Nephron progenitor cell (in vitro differentiated cells): ENCODE results near the gene DMPK.

Source experiments
- DNase-seq: peaks from one replicate; pipeline ENCODE4 v3.0.0; 2021
- H3K27ac Mint-ChIP-seq: 2 replicates; pipeline ENCODE4 v1.8.0; 2021; ENCODE audit warnings: mild to moderate bottlenecking, moderate library complexity, mixed read lengths
- H3K27me3 Mint-ChIP-seq: 2 replicates; pipeline ENCODE4 v1.8.0; 2021; ENCODE audit warnings: mild to moderate bottlenecking, low read depth, mixed read lengths; ENCODE audit not compliant: poor library complexity
- H3K36me3 Mint-ChIP-seq: 2 replicates; pipeline ENCODE4 v1.8.0; 2021; ENCODE audit warnings: low read depth, mixed read lengths
- H3K4me1 Mint-ChIP-seq: 2 replicates; pipeline ENCODE4 v1.8.0; 2021; ENCODE audit warnings: mixed read lengths
- H3K4me3 Mint-ChIP-seq: 2 replicates; pipeline ENCODE4 v1.8.0; 2021; ENCODE audit warnings: mild to moderate bottlenecking, moderate library complexity, mixed read lengths
- H3K9me3 Mint-ChIP-seq: 2 replicates; pipeline ENCODE4 v1.8.0; 2021; ENCODE audit warnings: mild to moderate bottlenecking, moderate library complexity, mixed read lengths
- CTCF ChIP-seq: fragments of 200-600 bp; sonication (generic); IDR thresholded peaks from 2 replicates; pipeline ENCODE4 v1.5.0; 2021; ENCODE audit warnings: antibody characterized with exemption

The DMPK gene

GRCh38 chr19:45812297-45812696, 30.0 kb upstream of the DMPK start:
- peaks cover 23% of the 10 kb centered on the region for H3K4me1 Mint-ChIP-seq
- no peaks in the 10 kb centered on the region for H3K36me3 Mint-ChIP-seq
- peaks cover 9% of the 10 kb centered on the region for H3K27me3 Mint-ChIP-seq
- peak overlapping the region; percentile 37 for H3K4me3 Mint-ChIP-seq
- no peak for DNase-seq
- no peak for TF ChIP-seq CTCF
- no peaks in the 10 kb centered on the region for H3K9me3 Mint-ChIP-seq
- no peak overlapping the region for H3K27ac Mint-ChIP-seq

- H3K27me3 Mint-ChIP-seq: peaks cover 12% of the 10 kb centered on the region
- no peak for DNase-seq
- peaks cover 18% of the 10 kb centered on the region for H3K4me1 Mint-ChIP-seq
- peak overlapping the region; percentile 8 for H3K27ac Mint-ChIP-seq
- no peak for TF ChIP-seq CTCF
- no peak overlapping the region for H3K4me3 Mint-ChIP-seq
- H3K36me3 Mint-ChIP-seq: no peaks in the 10 kb centered on the region
- no peaks in the 10 kb centered on the region for H3K9me3 Mint-ChIP-seq
Measured at GRCh38 chr19:45809643-45810159, 27.4 kb upstream of the DMPK start.

- H3K9me3 Mint-ChIP-seq: no peaks in the 10 kb centered on the region
- H3K27ac Mint-ChIP-seq: no peak overlapping the region
- H3K4me1 Mint-ChIP-seq: peaks cover 37% of the 10 kb centered on the region
- H3K27me3 Mint-ChIP-seq: peaks cover 7% of the 10 kb centered on the region
- no peak for TF ChIP-seq CTCF
- H3K4me3 Mint-ChIP-seq: no peak overlapping the region
- DNase-seq: no peak
- H3K36me3 Mint-ChIP-seq: no peaks in the 10 kb centered on the region
Measured at GRCh38 chr19:45805719-45806118, 23.4 kb upstream of the DMPK start.

- no peaks in the 10 kb centered on the region for H3K9me3 Mint-ChIP-seq
- no peak overlapping the region for H3K4me3 Mint-ChIP-seq
- no peaks in the 10 kb centered on the region for H3K36me3 Mint-ChIP-seq
- H3K27ac Mint-ChIP-seq: no peak overlapping the region
- DNase-seq: no peak
- peaks cover 7% of the 10 kb centered on the region for H3K27me3 Mint-ChIP-seq
- no peak for TF ChIP-seq CTCF
- H3K4me1 Mint-ChIP-seq: peaks cover 41% of the 10 kb centered on the region
Measured at GRCh38 chr19:45804959-45805230, 22.6 kb upstream of the DMPK start.

- Mint-ChIP-seq H3K36me3 (no peaks in the 10 kb centered on the region), H3K9me3 (no peaks in the 10 kb centered on the region), H3K4me1 (peaks cover 42% of the 10 kb centered on the region), H3K27ac (no peak overlapping the region), H3K27me3 (peaks cover 4% of the 10 kb centered on the region), H3K4me3 (no peak overlapping the region)
- TF ChIP-seq CTCF: no peak
- DNase-seq: no peak
Measured at GRCh38 chr19:45804140-45804958, 22.1 kb upstream of the DMPK start.

- H3K4me3 Mint-ChIP-seq: peak overlapping the region; percentile 37
- no peaks in the 10 kb centered on the region for H3K9me3 Mint-ChIP-seq
- H3K27me3 Mint-ChIP-seq: peaks cover 11% of the 10 kb centered on the region
- DNase-seq: no peak
- H3K4me1 Mint-ChIP-seq: peaks cover 47% of the 10 kb centered on the region
- TF ChIP-seq CTCF: no peak
- H3K27ac Mint-ChIP-seq: no peak overlapping the region
- H3K36me3 Mint-ChIP-seq: no peaks in the 10 kb centered on the region
Measured at GRCh38 chr19:45801603-45802175, 19.4 kb upstream of the DMPK start.
